Caco-2 (cell line): ENCODE data around the gene LCE3D. TPM values are rescaled to one million over a fixed set of nuclear protein-coding genes. Genes with fewer than 3 reads are reported as not detected.

Source experiments
- BruUV-seq: library from RNA; stranded (reverse); fragments of 400-500 nt; replicated peaks from 2 replicates; lab custom pipeline; 2021; lab: Mats Ljungman, UMichigan
- CTCF ChIA-PET: fragments of 300-600 bp; sonication (Branson Sonifier 250); formaldehyde crosslinking; loops from one replicate; lab custom pipeline; 2022; ENCODE audit warnings: antibody characterized with exemption; lab: Charles Lee
- POLR2A ChIA-PET: fragments of 300-600 bp; sonication (Branson Sonifier 250); formaldehyde crosslinking; loops from one replicate; lab custom pipeline; 2022; ENCODE audit warnings: antibody characterized with exemption; lab: Charles Lee
- DNase-seq, 2 experiments: peaks; one replicate each; pipeline versions ENCODE4 v3.0.0 to v3.0.0-alpha.2; 2020 to 2022
- H3K27me3 ChIP-seq: replicated peaks from 2 replicates; pipeline ENCODE4 v1.6.0; 2011; ENCODE audit warnings: low read length; ENCODE audit not compliant: control insufficient read depth, insufficient read depth
- H3K36me3 ChIP-seq: 2 replicates; pipeline ENCODE4 v1.5.1; 2011; ENCODE audit warnings: low read length; ENCODE audit not compliant: control insufficient read depth, insufficient read depth
- H3K4me1 ChIP-seq: fragments of 250-450 bp; sonication (Bioruptor Pico); 2 replicates; pipeline ENCODE4 v1.5.1; 2020; ENCODE audit warnings: mild to moderate bottlenecking
- H3K4me3 ChIP-seq: 2 replicates; pipeline ENCODE4 v1.5.1; 2011; ENCODE audit warnings: low read depth, mild to moderate bottlenecking, control low read depth, low read length
- H3K9me3 ChIP-seq: fragments of 250-450 bp; sonication (Bioruptor Pico); 2 replicates; pipeline ENCODE4 v1.5.1; 2020; ENCODE audit warnings: mild to moderate bottlenecking, moderate library complexity
- H3K27ac Mint-ChIP-seq: one replicate; pipeline ENCODE4 v1.8.0; 2022; ENCODE audit warnings: mixed read lengths; ENCODE audit not compliant: unreplicated experiment
- H3K27me3 Mint-ChIP-seq: one replicate; pipeline ENCODE4 v1.8.0; 2022; ENCODE audit warnings: mixed read lengths; ENCODE audit not compliant: insufficient read depth, unreplicated experiment
- H3K36me3 Mint-ChIP-seq: one replicate; pipeline ENCODE4 v1.8.0; 2022; ENCODE audit warnings: mild to moderate bottlenecking, mixed read lengths; ENCODE audit not compliant: insufficient read depth, unreplicated experiment
- H3K4me1 Mint-ChIP-seq: one replicate; pipeline ENCODE4 v1.8.0; 2022; ENCODE audit warnings: low read depth, mixed read lengths; ENCODE audit not compliant: unreplicated experiment
- H3K4me3 Mint-ChIP-seq: one replicate; pipeline ENCODE4 v1.8.0; 2022; ENCODE audit warnings: mild to moderate bottlenecking, moderate library complexity, mixed read lengths; ENCODE audit not compliant: unreplicated experiment
- H3K9me3 Mint-ChIP-seq: one replicate; pipeline ENCODE4 v1.8.0; 2022; ENCODE audit warnings: mixed read lengths; ENCODE audit not compliant: unreplicated experiment
- CTCF ChIP-seq, 2 experiments: fragments of 200-600 bp in 1 of 2; IDR thresholded peaks; 1 replicate in 1 of 2; 2 replicates in 1 of 2; pipeline versions ENCODE4 v1.5.1 to v1.8.0; 2011 to 2022; ENCODE audit warnings: antibody characterized with exemption in 1 of 2, control low read depth in 1 of 2, inconsistent platforms in 1 of 2, low read depth in 1 of 2, low read length in 1 of 2, mild to moderate bottlenecking in 1 of 2, moderate library complexity in 1 of 2; ENCODE audit not compliant: insufficient read depth in 1 of 2, severe bottlenecking in 1 of 2, unreplicated experiment in 1 of 2
- intact Hi-C: fragments of 100-400 bp; cut with micrococcal nuclease; formaldehyde crosslinking; loops from one replicate; pipeline ENCODE4 v1.10.0; 2022; ENCODE audit not compliant: unreplicated experiment
- total RNA-seq: library from RNA; stranded (reverse); gene quantifications from 2 replicates; pipeline ENCODE4 v1.2.3, GENCODE V29; 2022

The LCE3D gene
- total RNA-seq, 1 experiment from 2014 or later = not detected

DNA sequence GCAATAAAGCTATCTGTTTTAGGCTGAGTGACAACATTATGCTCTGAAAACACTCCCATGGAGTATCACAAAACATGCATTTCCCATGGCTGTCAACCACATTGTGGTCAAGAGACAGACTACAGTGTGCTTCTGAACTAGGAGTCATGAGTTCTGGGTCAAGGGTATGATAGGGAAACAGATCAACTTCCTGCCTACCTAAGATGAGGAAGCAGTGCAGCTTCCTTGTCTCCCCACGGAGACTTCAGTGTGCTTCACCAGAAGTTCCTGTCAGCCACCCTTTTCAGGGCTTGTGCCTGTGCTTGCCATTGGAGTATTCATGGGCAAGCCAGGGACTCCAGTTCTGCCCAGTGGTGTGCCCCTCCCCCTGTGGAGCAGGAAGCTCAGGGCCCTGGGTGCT is 33.6 kb downstream of the LCE3D start:
- H3K36me3 Mint-ChIP-seq = no peaks in the 10 kb centered on the region
- POLR2A ChIA-PET = no interaction called here
- no peak for TF ChIP-seq CTCF (IDR thresholded peaks at IDR 0.05; ENCODE audit: insufficient read depth in 1 of 2, low read depth in 1 of 2, low read length in 1 of 2, severe bottlenecking in 1 of 2, unreplicated experiment in 1 of 2)
- no TSS peak for BruUV-seq
- peaks cover 8% of the 10 kb centered on the region for H3K27me3 Mint-ChIP-seq
- CTCF ChIA-PET = no interaction called here
- no peaks in the 10 kb centered on the region for H3K36me3 ChIP-seq
- H3K4me1 ChIP-seq = no peaks in the 10 kb centered on the region
- peaks cover 9% of the 10 kb centered on the region for H3K9me3 Mint-ChIP-seq
- H3K4me3 ChIP-seq = no peak overlapping the region
- DNase-seq = no peak
- intact Hi-C loops = no loop called here
- H3K27ac Mint-ChIP-seq = no peak overlapping the region
- H3K9me3 ChIP-seq = no peaks in the 10 kb centered on the region
- H3K27me3 ChIP-seq = no peaks in the 10 kb centered on the region
- no peak overlapping the region for H3K4me3 Mint-ChIP-seq
- no peaks in the 10 kb centered on the region for H3K4me1 Mint-ChIP-seq

DNA sequence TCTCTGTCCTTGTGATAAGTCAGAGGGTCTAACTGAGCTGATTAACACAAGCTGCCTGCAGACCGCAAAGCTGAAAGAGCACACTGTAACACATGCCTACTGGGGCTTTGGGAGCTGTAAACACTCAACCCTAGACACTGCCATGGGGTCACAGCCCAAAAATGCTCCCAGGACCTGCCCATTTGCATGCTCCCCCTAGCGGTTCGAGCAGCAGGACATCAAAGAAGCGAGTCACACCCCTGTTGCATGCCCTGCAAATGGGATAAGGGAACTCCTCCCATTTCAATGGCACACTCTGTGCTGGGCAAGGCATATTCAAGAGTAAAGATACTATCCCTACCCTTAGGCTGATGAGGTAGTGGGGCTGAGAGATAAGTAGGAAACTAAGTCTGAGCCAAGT is 36.5 kb downstream of the LCE3D start:
- BruUV-seq = no TSS peak
- peaks cover 8% of the 10 kb centered on the region for H3K27me3 Mint-ChIP-seq
- DNase-seq = peak in 1 of 2 experiments; percentile 15
- Histone ChIP-seq H3K4me3 (no peak overlapping the region), H3K27me3 (no peaks in the 10 kb centered on the region), H3K9me3 (no peaks in the 10 kb centered on the region), H3K4me1 (no peaks in the 10 kb centered on the region), H3K36me3 (no peaks in the 10 kb centered on the region)
- TF ChIP-seq CTCF (IDR thresholded peaks at IDR 0.05; ENCODE audit: insufficient read depth in 1 of 2, low read depth in 1 of 2, low read length in 1 of 2, severe bottlenecking in 1 of 2, unreplicated experiment in 1 of 2) = peak; percentile 29 to 43
- CTCF ChIA-PET = no interaction called here
- POLR2A ChIA-PET = no interaction called here
- no peak overlapping the region for H3K4me3 Mint-ChIP-seq
- intact Hi-C loops = no loop called here
- no peaks in the 10 kb centered on the region for H3K36me3 Mint-ChIP-seq
- peaks cover 5% of the 10 kb centered on the region for H3K4me1 Mint-ChIP-seq
- H3K27ac Mint-ChIP-seq = no peak overlapping the region
- peaks cover 9% of the 10 kb centered on the region for H3K9me3 Mint-ChIP-seq

DNA sequence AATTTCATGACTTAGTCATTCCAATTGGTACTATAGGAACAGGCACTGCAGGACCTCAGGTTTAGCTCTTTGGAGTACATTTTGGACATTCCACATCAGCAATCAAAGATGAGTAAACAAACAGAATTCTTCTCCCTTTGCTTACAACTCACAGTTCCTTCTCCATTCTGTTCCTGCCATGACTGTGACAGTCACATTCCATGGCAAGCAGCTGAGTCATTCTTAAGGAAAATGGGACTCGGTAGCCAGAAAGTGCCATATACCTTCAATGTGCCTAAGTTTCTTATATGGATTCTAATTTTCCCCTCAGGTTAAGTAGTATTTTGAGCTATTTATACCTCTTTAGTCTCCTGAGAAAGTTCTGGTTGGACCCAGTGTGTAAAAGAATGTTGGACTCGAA is 40.4 kb downstream of the LCE3D start:
- H3K4me1 Mint-ChIP-seq = peaks cover 5% of the 10 kb centered on the region
- Histone ChIP-seq H3K36me3 (no peaks in the 10 kb centered on the region), H3K4me3 (no peak overlapping the region), H3K4me1 (no peaks in the 10 kb centered on the region), H3K9me3 (no peaks in the 10 kb centered on the region), H3K27me3 (no peaks in the 10 kb centered on the region)
- no TSS peak for BruUV-seq
- H3K9me3 Mint-ChIP-seq = no peaks in the 10 kb centered on the region
- no peak for DNase-seq
- H3K36me3 Mint-ChIP-seq = no peaks in the 10 kb centered on the region
- TF ChIP-seq CTCF (IDR thresholded peaks at IDR 0.05; ENCODE audit: insufficient read depth in 1 of 2, low read depth in 1 of 2, low read length in 1 of 2, severe bottlenecking in 1 of 2, unreplicated experiment in 1 of 2) = no peak
- H3K27ac Mint-ChIP-seq = no peak overlapping the region
- ChIA-PET CTCF (interaction anchor here (1.0 kb wide), 1 partner anchor 141 kb away, joined by 3 read pairs; no protein-coding TSS in a partner anchor), POLR2A (no interaction called here)
- H3K4me3 Mint-ChIP-seq = no peak overlapping the region
- intact Hi-C loops = loop anchor here (10.0 kb wide), 1 partner anchor 145 kb away; no protein-coding TSS in a partner anchor
- H3K27me3 Mint-ChIP-seq = peaks cover 6% of the 10 kb centered on the region
